Smooth muscle cell (in vitro differentiated cells): ENCODE results near the gene CSTF2T. TPM values are rescaled to one million over a fixed set of nuclear protein-coding genes. Genes with fewer than 3 reads are reported as not detected.
"Not testable (repeated sequence)": the region's sequence is repeated elsewhere in the genome, so short reads cannot be mapped to it uniquely, and the experiment has no call there.

Experiments
- DNase-seq: peaks from one replicate; lab custom pipeline; 2025; ENCODE audit not compliant: unreplicated experiment; lab: John Stamatoyannopoulos, UW
- H2AFZ ChIP-seq: fragments of 200-600 bp; sonication (generic); 2 replicates; pipeline ENCODE4 v1.6.0; 2016; ENCODE audit warnings: antibody characterized with exemption, low read depth, mild to moderate bottlenecking
- H3F3A ChIP-seq: fragments of 200-600 bp; sonication (generic); 2 replicates; pipeline ENCODE4 v1.6.0; 2017; ENCODE audit warnings: antibody characterized with exemption, low read depth
- H3K27ac ChIP-seq: fragments of 200-600 bp; sonication (generic); 2 replicates; pipeline ENCODE4 v1.5.1; 2016; ENCODE audit warnings: low read depth, mild to moderate bottlenecking
- H3K27me3 ChIP-seq: fragments of 200-600 bp; sonication (generic); 2 replicates; pipeline ENCODE4 v1.6.1; 2016; ENCODE audit warnings: low read depth, mild to moderate bottlenecking
- H3K36me3 ChIP-seq: fragments of 200-600 bp; sonication (generic); 2 replicates; pipeline ENCODE4 v1.5.1; 2016; ENCODE audit warnings: low read depth
- H3K4me1 ChIP-seq: fragments of 200-600 bp; sonication (generic); 2 replicates; pipeline ENCODE4 v1.5.1; 2016; ENCODE audit warnings: low read depth
- H3K4me2 ChIP-seq: fragments of 200-600 bp; sonication (generic); 2 replicates; pipeline ENCODE4 v1.6.0; 2016; ENCODE audit warnings: mild to moderate bottlenecking
- H3K4me3 ChIP-seq: fragments of 200-600 bp; sonication (generic); 2 replicates; pipeline ENCODE4 v1.5.1; 2016; ENCODE audit warnings: mild to moderate bottlenecking
- H3K79me2 ChIP-seq: fragments of 200-600 bp; sonication (generic); 2 replicates; pipeline ENCODE4 v1.6.0; 2016; ENCODE audit warnings: low read depth, mild to moderate bottlenecking
- H3K9ac ChIP-seq: fragments of 200-600 bp; sonication (generic); 2 replicates; pipeline ENCODE4 v1.6.0; 2016; ENCODE audit warnings: low read depth
- H3K9me3 ChIP-seq: fragments of 200-600 bp; sonication (generic); replicated peaks from 2 replicates; pipeline ENCODE4 v1.5.1; 2016; ENCODE audit warnings: low read depth
- H4K20me1 ChIP-seq: fragments of 200-600 bp; sonication (generic); 2 replicates; pipeline ENCODE4 v1.6.0; 2016; ENCODE audit warnings: low read depth
- WGBS: methylation state at CpG from one replicate; pipeline ENCODE4 v1.1.7; 2016; ENCODE audit warnings: low lambda C conversion rate; 5-methylcytosine and 5-hydroxymethylcytosine counted together
- polyA plus RNA-seq: library from polyadenylated mRNA; unstranded; fragments of >200 nt; fragmentation: Nextera tagmentation; extraction: Ambion mirVana; gene quantifications from 2 replicates; pipeline ENCODE4 v1.2.1, GENCODE V29; 2016
- total RNA-seq: library from RNA; depleted of rRNA; stranded (reverse); fragments of >200 nt; gene quantifications from 2 replicates; pipeline ENCODE4 v1.2.3, GENCODE V29; 2014
- TF ChIP-seq, protein P1 (sequence below): fragments of 200-600 bp; sonication (generic); IDR thresholded peaks from 2 replicates; pipeline ENCODE4 v1.5.1; 2017; ENCODE audit warnings: borderline replicate concordance, mild to moderate bottlenecking, antibody characterized with exemption; ENCODE audit not compliant: insufficient read depth, poor library complexity, severe bottlenecking

Gene CSTF2T
- total and polyA plus RNA-seq, 2 experiments from 2014 or later: 8.3 to 18.5 TPM

DNA sequence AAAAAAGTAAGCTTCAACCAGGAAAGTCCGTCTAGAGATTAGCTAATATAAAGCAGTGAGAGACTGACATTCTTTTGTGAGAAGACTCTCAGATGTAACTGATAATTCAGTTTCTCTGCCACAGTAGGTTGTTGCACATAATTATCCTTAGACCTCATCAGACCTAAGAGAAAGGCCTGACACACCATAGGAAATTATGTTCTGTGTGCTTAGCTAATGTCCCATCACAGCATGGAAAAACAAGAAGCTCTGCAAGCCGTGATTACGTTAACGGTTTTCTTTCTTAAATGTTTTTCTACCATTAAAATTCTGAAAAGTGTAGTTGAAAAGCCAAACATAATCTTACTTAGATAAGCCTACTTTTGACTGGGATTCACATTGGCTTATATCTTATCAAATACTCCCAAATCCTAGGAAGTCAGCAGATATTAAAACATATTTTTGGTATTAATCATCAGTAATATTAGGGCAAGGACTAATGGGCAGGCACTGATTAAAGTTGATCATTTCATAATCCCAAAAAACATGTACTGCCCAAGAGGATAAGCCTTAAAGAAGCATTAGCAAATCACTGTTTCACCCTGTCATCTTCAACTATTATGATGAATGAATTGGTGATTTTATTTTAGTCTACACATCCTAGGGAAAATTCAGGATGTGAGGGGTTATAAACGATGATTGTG, 5.2 kb downstream of the CSTF2T start:
- Histone ChIP-seq H3K36me3 (no peaks in the 10 kb centered on the region), H3K27ac (peak overlapping the region; percentile 59), H3K4me2 (peak overlapping the region; percentile 64), H3K27me3 (no peaks in the 10 kb centered on the region), H3K79me2 (peaks cover 28% of the 10 kb centered on the region), H3K9me3 (no peaks in the 10 kb centered on the region), H3K4me3 (no peak overlapping the region), H3K9ac (no peak overlapping the region), H3K4me1 (peaks cover 44% of the 10 kb centered on the region), H4K20me1 (peaks cover 21% of the 10 kb centered on the region), H2AFZ (no peak overlapping the region), H3F3A (peaks cover 10% of the 10 kb centered on the region)
- 31% methylated on average over 5 of the region's 5 CpGs for WGBS
- DNase-seq: no peak
- TF ChIP-seq, protein P1, sequence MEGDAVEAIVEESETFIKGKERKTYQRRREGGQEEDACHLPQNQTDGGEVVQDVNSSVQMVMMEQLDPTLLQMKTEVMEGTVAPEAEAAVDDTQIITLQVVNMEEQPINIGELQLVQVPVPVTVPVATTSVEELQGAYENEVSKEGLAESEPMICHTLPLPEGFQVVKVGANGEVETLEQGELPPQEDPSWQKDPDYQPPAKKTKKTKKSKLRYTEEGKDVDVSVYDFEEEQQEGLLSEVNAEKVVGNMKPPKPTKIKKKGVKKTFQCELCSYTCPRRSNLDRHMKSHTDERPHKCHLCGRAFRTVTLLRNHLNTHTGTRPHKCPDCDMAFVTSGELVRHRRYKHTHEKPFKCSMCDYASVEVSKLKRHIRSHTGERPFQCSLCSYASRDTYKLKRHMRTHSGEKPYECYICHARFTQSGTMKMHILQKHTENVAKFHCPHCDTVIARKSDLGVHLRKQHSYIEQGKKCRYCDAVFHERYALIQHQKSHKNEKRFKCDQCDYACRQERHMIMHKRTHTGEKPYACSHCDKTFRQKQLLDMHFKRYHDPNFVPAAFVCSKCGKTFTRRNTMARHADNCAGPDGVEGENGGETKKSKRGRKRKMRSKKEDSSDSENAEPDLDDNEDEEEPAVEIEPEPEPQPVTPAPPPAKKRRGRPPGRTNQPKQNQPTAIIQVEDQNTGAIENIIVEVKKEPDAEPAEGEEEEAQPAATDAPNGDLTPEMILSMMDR: no peak

DNA sequence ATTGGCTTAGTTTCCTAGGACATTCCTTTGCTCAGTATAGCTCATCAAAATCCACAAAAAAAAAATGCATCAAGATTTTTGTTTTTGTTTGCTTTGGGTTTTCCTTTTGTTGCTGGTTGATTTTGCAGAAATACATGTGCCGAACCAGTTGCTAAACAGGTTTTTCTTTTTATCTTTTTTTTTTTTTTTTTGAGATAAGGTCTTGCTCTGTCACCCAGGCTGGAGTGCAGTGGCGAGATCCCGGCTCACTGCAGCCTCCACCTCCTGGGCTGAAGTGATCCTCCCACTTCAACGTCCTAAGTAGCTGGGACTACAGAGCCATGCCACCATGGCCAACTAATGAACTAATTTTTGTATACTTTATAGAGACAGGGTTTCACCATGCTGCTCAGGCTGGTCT, 8.3 kb downstream of the CSTF2T start:
- TF ChIP-seq, protein P1: no peak
- Histone ChIP-seq H2AFZ (no peak overlapping the region), H3K79me2 (no peaks in the 10 kb centered on the region), H3K4me3 (no peak overlapping the region), H3K36me3 (no peaks in the 10 kb centered on the region), H3K9me3 (no peaks in the 10 kb centered on the region), H3K27ac (no peak overlapping the region), H4K20me1 (peaks cover 7% of the 10 kb centered on the region), H3K9ac (no peak overlapping the region), H3F3A (peaks cover 8% of the 10 kb centered on the region), H3K4me2 (no peak overlapping the region), H3K27me3 (no peaks in the 10 kb centered on the region), H3K4me1 (peaks cover 27% of the 10 kb centered on the region)
- no peak for DNase-seq
- 50% methylated on average over 4 of the region's 4 CpGs for WGBS

DNA sequence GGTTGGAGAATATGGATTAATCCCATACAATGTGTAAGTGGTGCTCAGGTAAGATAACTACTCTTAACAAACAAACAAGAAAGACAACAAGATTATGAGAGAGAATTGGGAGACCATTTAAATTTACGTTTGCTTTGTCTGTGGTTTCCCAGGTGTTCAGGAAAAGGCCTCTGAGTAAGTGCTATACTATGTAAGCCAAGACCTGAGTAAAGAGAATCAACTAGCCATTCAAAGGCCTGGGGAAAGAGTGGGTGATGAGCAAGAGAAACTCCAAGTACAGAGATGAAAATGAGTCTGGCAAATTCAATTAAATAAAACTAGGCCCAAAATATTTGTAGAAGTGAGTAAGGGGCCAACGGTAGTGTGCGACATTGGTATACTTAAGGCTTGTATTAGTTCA, 9.9 kb downstream of the CSTF2T start:
- Histone ChIP-seq H3K4me3 (no peak overlapping the region), H3K79me2 (no peaks in the 10 kb centered on the region), H3K27ac (no peak overlapping the region), H2AFZ (no peak overlapping the region), H3K9me3 (no peaks in the 10 kb centered on the region), H3K4me1 (peaks cover 29% of the 10 kb centered on the region), H4K20me1 (peaks cover 4% of the 10 kb centered on the region), H3K9ac (no peak overlapping the region), H3K27me3 (no peaks in the 10 kb centered on the region), H3K36me3 (no peaks in the 10 kb centered on the region), H3K4me2 (no peak overlapping the region), H3F3A (peaks cover 3% of the 10 kb centered on the region)
- DNase-seq: no peak
- WGBS: 86% methylated on average over 3 of the region's 3 CpGs
- TF ChIP-seq, protein P1: no peak

DNA sequence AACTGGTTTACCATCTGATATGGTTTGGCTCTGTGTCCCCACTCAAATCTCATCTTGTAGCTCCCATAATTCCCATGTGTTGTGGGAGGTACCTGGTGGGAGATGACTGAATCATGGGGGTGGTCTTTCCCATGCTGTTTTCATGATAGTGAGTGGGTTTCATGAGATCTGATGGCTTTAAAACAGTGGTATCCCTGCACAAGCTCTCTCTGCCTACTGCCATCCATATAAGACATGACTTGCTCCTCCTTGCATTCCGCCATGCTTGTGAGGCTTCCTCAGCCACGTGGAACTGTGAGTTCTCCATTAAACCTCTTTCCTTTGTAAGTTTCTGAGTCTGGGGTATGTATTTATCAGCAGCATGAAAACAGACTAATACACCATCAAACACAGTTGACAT, 10.6 kb downstream of the CSTF2T start:
- H3K27ac ChIP-seq, H3K4me3 ChIP-seq, H3K4me2 ChIP-seq, H4K20me1 ChIP-seq, H3K9me3 ChIP-seq, H3K27me3 ChIP-seq, H3K36me3 ChIP-seq, H3K79me2 ChIP-seq, H3F3A ChIP-seq, DNase-seq, H2AFZ ChIP-seq, H3K9ac ChIP-seq: not testable (repeated sequence)
- peaks cover 22% of the 10 kb centered on the region for H3K4me1 ChIP-seq
- WGBS: 93% methylated on average over 2 of the region's 2 CpGs
